HG02884 (cell line): ENCODE measurements around the gene SLC25A45.

Source experiments
- ATAC-seq: cut with Tn5 transposase; IDR thresholded peaks from one replicate; pipeline ENCODE4 v1.9.1; 2021; ENCODE audit warnings: mild to moderate bottlenecking, moderate library complexity; ENCODE audit not compliant: unreplicated experiment

The SLC25A45 gene

GRCh38 chr11:65404638-65405339, 22.3 kb upstream of the SLC25A45 start:
- ATAC-seq, result no peak

GRCh38 chr11:65404210-65404609, 21.8 kb upstream of the SLC25A45 start:
- ATAC-seq, result no peak

- no peak for ATAC-seq
Observed at GRCh38 chr11:65403607-65404121, 21.2 kb upstream of the SLC25A45 start.

GRCh38 chr11:65402790-65403189, 20.3 kb upstream of the SLC25A45 start:
- no peak for ATAC-seq

GRCh38 chr11:65401803-65402248, 19.4 kb upstream of the SLC25A45 start:
- no peak for ATAC-seq

GRCh38 chr11:65401073-65401802, 18.8 kb upstream of the SLC25A45 start:
- ATAC-seq, result no peak

GRCh38 chr11:65400307-65401072, 18.0 kb upstream of the SLC25A45 start:
- no peak for ATAC-seq

- ATAC-seq, result no peak
Observed at GRCh38 chr11:65399845-65400244, 17.4 kb upstream of the SLC25A45 start.

- ATAC-seq, result no peak
Observed at GRCh38 chr11:65399249-65399648, 16.8 kb upstream of the SLC25A45 start.

- no peak for ATAC-seq
Observed at GRCh38 chr11:65398362-65398910, 16.0 kb upstream of the SLC25A45 start.

GRCh38 chr11:65396769-65397745, 14.6 kb upstream of the SLC25A45 start:
- ATAC-seq, result no peak

GRCh38 chr11:65395961-65396530, 13.6 kb upstream of the SLC25A45 start:
- ATAC-seq, result no peak

GRCh38 chr11:65394125-65394536, 11.7 kb upstream of the SLC25A45 start:
- ATAC-seq, result no peak

GRCh38 chr11:65393513-65394079, 11.2 kb upstream of the SLC25A45 start:
- no peak for ATAC-seq

GRCh38 chr11:65392899-65393298, 10.5 kb upstream of the SLC25A45 start:
- ATAC-seq, result no peak

- ATAC-seq, result no peak
Observed at GRCh38 chr11:65392186-65392829, 9.9 kb upstream of the SLC25A45 start.

- ATAC-seq, result no peak
Observed at GRCh38 chr11:65390996-65391395, 8.6 kb upstream of the SLC25A45 start.

- no peak for ATAC-seq
Observed at GRCh38 chr11:65390099-65390941, 7.9 kb upstream of the SLC25A45 start.
